H9 (cell line): Measurements from ENCODE around the gene MATN4. TPM values are rescaled to one million over a fixed set of nuclear protein-coding genes. Genes with fewer than 3 reads are reported as not detected.

Experiments
- DNase-seq: peaks from one replicate; pipeline ENCODE4 v3.0.0-alpha.2; 2017
- H2AFZ ChIP-seq: one replicate; pipeline ENCODE4 v1.6.1; 2013; ENCODE audit warnings: mild to moderate bottlenecking, low read length, control low read depth, moderate library complexity
- H2AK5ac ChIP-seq: 2 replicates; pipeline ENCODE4 v1.6.1; 2013; ENCODE audit warnings: low read length, control low read depth, mixed read lengths; ENCODE audit not compliant: insufficient read length
- H2BK120ac ChIP-seq: one replicate; pipeline ENCODE4 v1.6.1; 2013; ENCODE audit warnings: low read depth, mild to moderate bottlenecking, low read length, control low read depth, inconsistent platforms; ENCODE audit not compliant: poor library complexity, severe bottlenecking
- H2BK12ac ChIP-seq: 2 replicates; pipeline ENCODE4 v1.6.1; 2013; ENCODE audit warnings: low read length, control low read depth, mixed read lengths, low read depth; ENCODE audit not compliant: insufficient read length
- H2BK15ac ChIP-seq: 2 replicates; pipeline ENCODE4 v1.6.1; 2013; ENCODE audit warnings: low read depth, low read length, control low read depth
- H2BK20ac ChIP-seq: one replicate; pipeline ENCODE4 v1.6.1; 2013; ENCODE audit warnings: low read depth, mild to moderate bottlenecking, low read length, control low read depth, inconsistent platforms; ENCODE audit not compliant: poor library complexity, severe bottlenecking
- H2BK5ac ChIP-seq: 2 replicates; pipeline ENCODE4 v1.6.1; 2013; ENCODE audit warnings: low read length, control low read depth, mixed read lengths; ENCODE audit not compliant: insufficient read length
- H3K14ac ChIP-seq: 2 replicates; pipeline ENCODE4 v1.6.1; 2013; ENCODE audit warnings: low read length, control low read depth; ENCODE audit not compliant: insufficient read depth
- H3K18ac ChIP-seq: 2 replicates; pipeline ENCODE4 v1.6.1; 2013; ENCODE audit warnings: low read depth, mild to moderate bottlenecking, mixed read lengths, low read length, control low read depth; ENCODE audit not compliant: insufficient read length
- H3K23ac ChIP-seq: 2 replicates; pipeline ENCODE4 v1.6.1; 2013; ENCODE audit warnings: low read length, control low read depth, mixed read lengths, low read depth; ENCODE audit not compliant: insufficient read length
- H3K23me2 ChIP-seq: 2 replicates; pipeline ENCODE4 v1.6.1; 2013; ENCODE audit warnings: low read depth, mild to moderate bottlenecking, mixed read lengths, low read length, control low read depth; ENCODE audit not compliant: insufficient read length, poor library complexity, severe bottlenecking
- H3K27ac ChIP-seq: 2 replicates; pipeline ENCODE4 v1.5.1; 2013; ENCODE audit warnings: low read length, control low read depth, mixed read lengths, low read depth; ENCODE audit not compliant: insufficient read length
- H3K27me3 ChIP-seq: 2 replicates; pipeline ENCODE4 v1.6.1; 2013; ENCODE audit warnings: low read length, control low read depth, inconsistent platforms; ENCODE audit not compliant: insufficient read depth
- H3K4ac ChIP-seq: 2 replicates; pipeline ENCODE4 v1.6.1; 2013; ENCODE audit warnings: low read depth, mild to moderate bottlenecking, control low read depth, inconsistent platforms, low read length, moderate library complexity
- H3K4me1 ChIP-seq: 2 replicates; pipeline ENCODE4 v1.6.1; 2013; ENCODE audit warnings: low read length, control low read depth, inconsistent platforms; ENCODE audit not compliant: insufficient read depth
- H3K4me2 ChIP-seq: 2 replicates; pipeline ENCODE4 v1.6.1; 2013; ENCODE audit warnings: low read length, control low read depth, mixed read lengths; ENCODE audit not compliant: insufficient read length, insufficient read depth
- H3K56ac ChIP-seq: 2 replicates; pipeline ENCODE4 v1.6.1; 2013; ENCODE audit warnings: low read depth, mild to moderate bottlenecking, mixed read lengths, low read length, control low read depth; ENCODE audit not compliant: insufficient read length
- H3K79me1 ChIP-seq: 2 replicates; pipeline ENCODE4 v1.6.1; 2013; ENCODE audit warnings: low read depth, mild to moderate bottlenecking, moderate library complexity, low read length, control low read depth, inconsistent platforms; ENCODE audit not compliant: insufficient read depth, poor library complexity, severe bottlenecking
- H3K79me2 ChIP-seq: 2 replicates; pipeline ENCODE4 v1.6.1; 2013; ENCODE audit warnings: low read length, control low read depth, inconsistent platforms; ENCODE audit not compliant: insufficient read depth
- H3K9ac ChIP-seq: 2 replicates; pipeline ENCODE4 v1.6.1; 2013; ENCODE audit warnings: low read length, control low read depth, mixed read lengths; ENCODE audit not compliant: insufficient read length; ENCODE audit errors: extremely low read depth
- H3K9me3 ChIP-seq: one replicate; pipeline ENCODE4 v1.6.1; 2013; ENCODE audit warnings: low read depth, low read length, inconsistent platforms; ENCODE audit not compliant: control insufficient read depth
- H3T11ph ChIP-seq: one replicate; pipeline ENCODE4 v1.6.1; 2013; ENCODE audit warnings: mild to moderate bottlenecking, low read length, control low read depth, inconsistent platforms
- H4K20me1 ChIP-seq: one replicate; pipeline ENCODE4 v1.6.1; 2013; ENCODE audit not compliant: control insufficient read depth, insufficient read length, insufficient read depth
- H4K5ac ChIP-seq: 2 replicates; pipeline ENCODE4 v1.6.1; 2013; ENCODE audit warnings: low read depth, mild to moderate bottlenecking, mixed read lengths, low read length, control low read depth; ENCODE audit not compliant: insufficient read length
- H4K8ac ChIP-seq: replicated peaks from 2 replicates; pipeline ENCODE4 v1.6.1; 2013; ENCODE audit warnings: low read length, control low read depth, mixed read lengths, low read depth; ENCODE audit not compliant: insufficient read length
- H4K91ac ChIP-seq: 2 replicates; pipeline ENCODE4 v1.6.1; 2013; ENCODE audit warnings: low read depth, mild to moderate bottlenecking, moderate library complexity, mixed read lengths, low read length, control low read depth; ENCODE audit not compliant: insufficient read length
- H3K27ac Mint-ChIP-seq, 3 experiments: 2 replicates in 2 of 3; 3 replicates in 1 of 3; pipeline ENCODE4 v1.8.0; 2020 to 2021; ENCODE audit warnings: mixed read lengths in 3 of 3, mild to moderate bottlenecking in 1 of 3, moderate library complexity in 1 of 3
- H3K27me3 Mint-ChIP-seq: 2 replicates; pipeline ENCODE4 v1.8.0; 2021; ENCODE audit warnings: low read depth, mild to moderate bottlenecking, moderate library complexity, mixed read lengths
- H3K36me3 Mint-ChIP-seq, 3 experiments: 2 replicates in 2 of 3; 3 replicates in 1 of 3; pipeline ENCODE4 v1.8.0; 2020 to 2021; ENCODE audit warnings: low read depth in 3 of 3, mixed read lengths in 3 of 3; ENCODE audit not compliant: insufficient read depth in 1 of 3
- H3K4me1 Mint-ChIP-seq, 2 experiments: 2 replicates each; pipeline ENCODE4 v1.8.0; 2020; ENCODE audit warnings: mixed read lengths in 2 of 2
- H3K4me3 Mint-ChIP-seq, 2 experiments: 2 replicates in 1 of 2; 3 replicates in 1 of 2; pipeline ENCODE4 v1.8.0; 2020 to 2021; ENCODE audit warnings: mild to moderate bottlenecking in 2 of 2, mixed read lengths in 2 of 2, moderate library complexity in 1 of 2
- H3K9me3 Mint-ChIP-seq, 2 experiments: 2 replicates in 1 of 2; 3 replicates in 1 of 2; pipeline ENCODE4 v1.8.0; 2020; ENCODE audit warnings: mild to moderate bottlenecking in 2 of 2, mixed read lengths in 2 of 2, moderate library complexity in 1 of 2
- CTCF ChIP-seq: fragments of 200-600 bp; sonication (generic); conservative IDR thresholded peaks from 3 replicates; pipeline ENCODE4 v1.8.0; 2021; ENCODE audit warnings: antibody characterized with exemption, mild to moderate bottlenecking
- WGBS: extraction: QIAGEN DNeasy Blood & Tissue Kit; methylation state at CpG from one replicate; pipeline ENCODE4 v1.1.7; 2013; ENCODE audit warnings: missing lambda C conversion rate, low lambda C conversion rate, mixed read lengths; ENCODE audit not compliant: insufficient read length; ENCODE audit errors: extremely low coverage; 5-methylcytosine and 5-hydroxymethylcytosine counted together
- total RNA-seq: library from RNA; stranded (reverse); gene quantifications from 2 replicates; pipeline ENCODE4 v1.2.1, GENCODE V29; 2021

MATN4 gene
- total RNA-seq, 1 experiment from 2014 or later, result 0.11 TPM

- H3K4me1 Mint-ChIP-seq, result peaks cover 8 to 13% of the 10 kb centered on the region in 2 experiments; a peak in 3 of 4 replicates
- H3K27me3 Mint-ChIP-seq, result peaks cover 19% of the 10 kb centered on the region
- TF ChIP-seq CTCF, result peak; percentile 64
- Histone ChIP-seq H3T11ph (no peak overlapping the region), H3K56ac (no peak overlapping the region), H2BK12ac (no peak overlapping the region), H3K27ac (no peak overlapping the region), H3K27me3 (no peaks in the 10 kb centered on the region), H2AFZ (no peak overlapping the region), H2BK120ac (no peak overlapping the region), H3K14ac (no peak overlapping the region), H3K79me1 (no peaks in the 10 kb centered on the region), H4K8ac (no peak overlapping the region), H2BK15ac (no peak overlapping the region), H3K4ac (no peak overlapping the region), H4K5ac (no peak overlapping the region), H4K20me1 (no peaks in the 10 kb centered on the region), H3K79me2 (no peaks in the 10 kb centered on the region), H3K23me2 (peaks cover 5% of the 10 kb centered on the region), H4K91ac (no peak overlapping the region), H3K9me3 (no peaks in the 10 kb centered on the region), H2AK5ac (no peak overlapping the region), H3K4me2 (no peak overlapping the region), H3K9ac (no peak overlapping the region), H3K4me1 (no peaks in the 10 kb centered on the region), H3K23ac (no peak overlapping the region), H2BK5ac (no peak overlapping the region), H2BK20ac (no peak overlapping the region), H3K18ac (no peak overlapping the region)
- no peak overlapping the region for H3K4me3 Mint-ChIP-seq
- no CpG with 5 or more reads among the region's 4 CpGs for WGBS
- H3K9me3 Mint-ChIP-seq, result peaks cover 3 to 6% of the 10 kb centered on the region in 2 experiments; a peak in 4 of 5 replicates
- no peaks in the 10 kb centered on the region for H3K36me3 Mint-ChIP-seq
- peak; percentile 90 for DNase-seq
- no peak overlapping the region for H3K27ac Mint-ChIP-seq
Measured at GRCh38 chr20:45300961-45301360, 7.1 kb downstream of the MATN4 start.
